Measurements from ENCODE around the gene GJC3. TPM values are rescaled to one million over a fixed set of nuclear protein-coding genes. Genes with fewer than 3 reads are reported as not detected.

Gene GJC3
- total RNA-seq, 1 donor from 2014 or later, result 0.43 TPM

DNA sequence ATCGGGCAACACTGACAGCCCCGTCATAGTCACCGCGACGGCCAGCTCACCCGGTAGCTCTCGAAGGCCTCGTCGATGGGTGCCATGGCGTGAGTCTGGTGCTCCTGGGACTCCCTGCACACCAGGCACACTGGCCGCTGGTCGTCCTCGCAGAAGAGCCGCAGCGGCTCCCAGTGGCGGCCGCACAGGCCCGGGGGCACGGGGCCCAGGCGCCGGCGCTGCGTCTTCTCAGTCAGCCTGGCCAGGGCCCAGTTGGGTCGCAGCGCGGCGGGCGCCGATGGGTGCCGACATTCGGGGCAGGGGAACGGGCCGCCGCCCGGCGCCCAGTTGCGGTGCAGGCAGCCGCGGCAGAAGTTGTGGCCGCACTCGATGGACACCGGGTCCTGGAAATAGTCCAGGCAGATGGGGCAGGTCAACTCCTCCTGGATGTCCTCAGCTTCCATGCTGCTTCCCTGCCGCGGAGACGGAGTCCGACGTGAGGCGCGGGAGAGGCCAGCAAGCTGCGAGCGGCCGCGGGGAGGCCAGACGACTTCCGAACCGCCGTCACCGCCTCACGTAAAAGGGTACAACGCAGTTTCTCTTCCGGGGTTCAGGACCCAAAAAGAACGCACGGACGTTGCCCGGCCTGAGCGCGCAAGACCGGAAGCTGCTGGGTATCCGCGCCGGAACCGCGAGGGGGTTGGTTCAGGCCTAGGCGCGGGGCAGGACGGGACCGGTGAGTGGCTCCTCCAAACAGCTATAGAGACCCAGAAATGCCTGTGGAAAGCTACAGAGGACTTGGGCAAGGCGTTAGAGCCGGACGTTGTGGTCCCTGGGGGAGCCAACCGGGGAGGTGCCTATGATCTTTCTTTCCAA, 10.2 kb downstream of the GJC3 start, which contains the start of gene TRIM4:
TSS of gene TRIM4 (minus strand) at position 572 of the 855 bp plus-strand sequence. CDS start at position 443, 129 bp downstream.
- H3K36me3 Mint-ChIP-seq (ENCODE audit: insufficient read depth), result peaks cover 2% of the 10 kb centered on the region
- TF ChIP-seq, protein P1, sequence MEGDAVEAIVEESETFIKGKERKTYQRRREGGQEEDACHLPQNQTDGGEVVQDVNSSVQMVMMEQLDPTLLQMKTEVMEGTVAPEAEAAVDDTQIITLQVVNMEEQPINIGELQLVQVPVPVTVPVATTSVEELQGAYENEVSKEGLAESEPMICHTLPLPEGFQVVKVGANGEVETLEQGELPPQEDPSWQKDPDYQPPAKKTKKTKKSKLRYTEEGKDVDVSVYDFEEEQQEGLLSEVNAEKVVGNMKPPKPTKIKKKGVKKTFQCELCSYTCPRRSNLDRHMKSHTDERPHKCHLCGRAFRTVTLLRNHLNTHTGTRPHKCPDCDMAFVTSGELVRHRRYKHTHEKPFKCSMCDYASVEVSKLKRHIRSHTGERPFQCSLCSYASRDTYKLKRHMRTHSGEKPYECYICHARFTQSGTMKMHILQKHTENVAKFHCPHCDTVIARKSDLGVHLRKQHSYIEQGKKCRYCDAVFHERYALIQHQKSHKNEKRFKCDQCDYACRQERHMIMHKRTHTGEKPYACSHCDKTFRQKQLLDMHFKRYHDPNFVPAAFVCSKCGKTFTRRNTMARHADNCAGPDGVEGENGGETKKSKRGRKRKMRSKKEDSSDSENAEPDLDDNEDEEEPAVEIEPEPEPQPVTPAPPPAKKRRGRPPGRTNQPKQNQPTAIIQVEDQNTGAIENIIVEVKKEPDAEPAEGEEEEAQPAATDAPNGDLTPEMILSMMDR (IDR thresholded peaks at IDR 0.05; ENCODE audit: unreplicated experiment), result peak; percentile 23
- peak within 1 kb of the TSS; percentile 84 for H3K4me3 Mint-ChIP-seq (ENCODE audit: low read depth)
- no peaks in the 10 kb centered on the region for H3K27me3 Mint-ChIP-seq
- DNase-seq (ENCODE audit: low spot score, unreplicated experiment), result peak; percentile 39
- peaks cover 9% of the 10 kb centered on the region for H3K4me1 Mint-ChIP-seq (ENCODE audit: low read depth)
- H3K9me3 Mint-ChIP-seq (ENCODE audit: low read depth), result peaks cover 5% of the 10 kb centered on the region
- H3K27ac Mint-ChIP-seq, result peak within 1 kb of the TSS; percentile 91

DNA sequence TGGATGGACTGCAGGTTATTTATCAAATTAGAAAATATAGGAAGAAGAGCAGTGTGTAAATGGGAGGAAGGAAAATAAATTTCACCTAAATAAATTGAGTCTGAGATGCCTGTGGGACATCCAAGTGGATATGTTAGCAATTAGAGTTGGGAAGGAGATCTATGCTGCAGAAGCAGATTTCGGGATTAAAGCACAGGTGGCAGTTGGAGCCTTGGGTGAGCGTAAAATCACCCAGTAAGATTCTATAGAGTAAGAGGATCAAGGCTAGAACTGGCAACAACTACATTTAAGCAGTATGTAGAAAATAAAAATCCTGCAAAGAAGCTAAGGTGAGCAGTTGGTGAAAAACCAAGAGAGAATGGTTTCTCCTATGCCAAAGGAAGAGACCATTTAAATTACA, 18.4 kb downstream of the GJC3 start:
- H3K4me3 Mint-ChIP-seq (ENCODE audit: low read depth), result no peak overlapping the region
- no peaks in the 10 kb centered on the region for H3K27me3 Mint-ChIP-seq
- TF ChIP-seq, protein P1 (IDR thresholded peaks at IDR 0.05; ENCODE audit: unreplicated experiment), result no peak
- no peak for DNase-seq (ENCODE audit: low spot score, unreplicated experiment)
- H3K4me1 Mint-ChIP-seq (ENCODE audit: low read depth), result peaks cover 6% of the 10 kb centered on the region
- peaks cover 4% of the 10 kb centered on the region for H3K36me3 Mint-ChIP-seq (ENCODE audit: insufficient read depth)
- H3K27ac Mint-ChIP-seq, result no peak overlapping the region
- H3K9me3 Mint-ChIP-seq (ENCODE audit: low read depth), result peaks cover 2% of the 10 kb centered on the region

DNA sequence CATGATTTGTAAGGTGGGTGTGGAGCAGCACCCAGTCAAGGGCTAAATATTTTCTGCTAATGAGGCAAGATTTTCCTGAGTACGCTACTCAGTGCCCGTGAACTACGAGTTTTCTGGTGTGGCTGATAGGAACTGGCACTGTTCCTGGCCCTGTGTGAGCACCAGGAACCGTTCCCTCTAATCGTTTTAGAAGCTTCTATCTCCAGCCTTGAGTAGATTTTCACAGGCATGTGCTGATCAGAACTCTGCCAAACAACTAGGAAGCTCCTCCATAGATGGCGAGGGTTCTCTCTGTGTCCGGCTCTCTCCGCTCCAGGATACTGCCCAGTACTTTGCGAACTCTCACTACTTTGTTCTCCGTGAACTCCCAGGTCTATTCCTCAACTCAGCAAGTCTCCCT, 27.8 kb downstream of the GJC3 start:
- TF ChIP-seq, protein P1 (IDR thresholded peaks at IDR 0.05; ENCODE audit: unreplicated experiment), result no peak
- Mint-ChIP-seq H3K4me1 (ENCODE audit: low read depth) (no peaks in the 10 kb centered on the region), H3K27me3 (no peaks in the 10 kb centered on the region), H3K27ac (no peak overlapping the region), H3K36me3 (ENCODE audit: insufficient read depth) (peaks cover 11% of the 10 kb centered on the region), H3K9me3 (ENCODE audit: low read depth) (no peaks in the 10 kb centered on the region), H3K4me3 (ENCODE audit: low read depth) (no peak overlapping the region)
- DNase-seq (ENCODE audit: low spot score, unreplicated experiment), result no peak

GRCh38 chr7:99899830-99900519, 29.4 kb downstream of the GJC3 start:
- H3K9me3 Mint-ChIP-seq (ENCODE audit: low read depth), result no peaks in the 10 kb centered on the region
- TF ChIP-seq, protein P1 (IDR thresholded peaks at IDR 0.05; ENCODE audit: unreplicated experiment), result no peak

DNA sequence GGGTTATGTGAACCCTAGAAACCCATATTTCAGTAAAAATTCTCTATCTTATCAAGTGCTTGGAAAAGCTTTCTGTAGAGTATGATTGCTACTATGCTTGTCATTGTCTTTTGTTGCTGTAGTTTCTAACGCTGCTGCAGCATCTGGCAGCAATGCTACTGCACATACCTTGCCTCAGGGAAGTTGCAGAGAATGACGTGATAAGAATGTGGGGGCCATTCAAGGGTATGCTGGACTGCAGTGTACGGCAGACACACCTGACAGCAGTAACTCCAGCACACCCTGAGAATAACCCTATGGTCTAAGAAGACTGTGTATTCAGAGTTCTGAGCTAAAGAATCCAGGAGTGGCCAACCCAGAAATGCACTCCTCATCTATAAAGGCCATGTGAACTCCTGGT, 30.6 kb downstream of the GJC3 start:
- H3K36me3 Mint-ChIP-seq (ENCODE audit: insufficient read depth), result peaks cover 11% of the 10 kb centered on the region
- TF ChIP-seq, protein P1 (IDR thresholded peaks at IDR 0.05; ENCODE audit: unreplicated experiment), result no peak
- no peak for DNase-seq (ENCODE audit: low spot score, unreplicated experiment)
- H3K4me1 Mint-ChIP-seq (ENCODE audit: low read depth), result no peaks in the 10 kb centered on the region
- no peak overlapping the region for H3K27ac Mint-ChIP-seq
- H3K27me3 Mint-ChIP-seq, result no peaks in the 10 kb centered on the region
- no peak overlapping the region for H3K4me3 Mint-ChIP-seq (ENCODE audit: low read depth)
- H3K9me3 Mint-ChIP-seq (ENCODE audit: low read depth), result no peaks in the 10 kb centered on the region

More at GRCh38 chr7:99899830-99900519, 29.4 kb downstream of the GJC3 start:
- H3K27ac Mint-ChIP-seq, result no peak overlapping the region
- H3K4me1 Mint-ChIP-seq (ENCODE audit: low read depth), result no peaks in the 10 kb centered on the region
- H3K36me3 Mint-ChIP-seq (ENCODE audit: insufficient read depth), result peaks cover 11% of the 10 kb centered on the region
- DNase-seq (ENCODE audit: low spot score, unreplicated experiment), result no peak
- no peak overlapping the region for H3K4me3 Mint-ChIP-seq (ENCODE audit: low read depth)
- H3K27me3 Mint-ChIP-seq, result no peaks in the 10 kb centered on the region
